ENCODE measurements around the gene GPD1.
"Not testable (repeated sequence)": the region's sequence is repeated elsewhere in the genome, so short reads cannot be mapped to it uniquely, and the experiment has no call there.

Gene GPD1

DNA sequence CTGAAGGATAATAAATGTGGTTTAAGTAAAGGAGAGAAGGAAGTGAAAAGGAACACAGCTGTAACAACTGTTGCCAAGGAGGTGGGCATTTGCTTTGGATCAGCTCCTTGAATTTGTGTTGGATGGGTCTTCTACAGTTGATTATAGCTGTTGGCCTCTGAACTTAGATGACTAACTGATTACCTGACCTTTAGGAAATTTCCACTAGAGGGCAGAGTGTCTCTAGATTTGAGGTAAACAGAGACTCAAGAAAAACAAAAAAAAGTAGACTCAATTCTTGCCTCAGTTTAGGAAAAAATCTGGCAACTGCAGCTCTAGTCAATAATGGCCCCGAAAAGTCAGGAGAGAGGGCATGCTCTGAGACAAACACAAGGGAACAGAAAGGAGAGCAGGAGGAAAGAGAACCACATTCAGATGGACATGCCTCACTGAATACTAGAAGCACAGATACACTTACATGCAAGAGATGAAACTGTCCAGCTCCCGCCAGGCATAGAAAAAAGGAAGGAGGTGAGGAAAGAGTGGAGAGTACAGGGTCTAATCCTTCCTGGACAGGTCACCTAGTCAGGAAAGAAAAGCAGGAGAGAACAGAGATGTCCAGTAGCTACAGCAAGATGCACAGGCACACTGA is 28.8 kb downstream of the GPD1 start:
- peak; percentile 66 for DNase-seq

DNA sequence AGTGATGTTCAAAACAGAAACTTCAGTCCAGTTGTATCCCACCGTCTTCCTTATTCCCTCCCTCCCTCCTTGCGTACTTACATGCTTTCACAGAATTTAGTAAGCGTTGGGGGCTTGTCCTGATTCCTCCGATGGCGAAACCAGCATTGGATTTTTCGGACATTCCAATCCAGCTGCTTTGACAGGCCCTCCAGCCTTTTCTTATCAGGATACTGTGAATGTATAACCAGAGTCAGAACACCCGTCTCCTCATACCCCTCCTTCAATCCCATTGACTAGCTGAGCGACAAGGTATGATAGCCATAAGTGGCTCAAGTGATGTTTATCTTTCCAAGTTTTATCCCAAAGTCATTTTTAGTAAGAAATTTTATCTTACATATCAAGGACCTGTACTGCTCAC is 39.2 kb downstream of the GPD1 start:
- DNase-seq, result no peak

DNA sequence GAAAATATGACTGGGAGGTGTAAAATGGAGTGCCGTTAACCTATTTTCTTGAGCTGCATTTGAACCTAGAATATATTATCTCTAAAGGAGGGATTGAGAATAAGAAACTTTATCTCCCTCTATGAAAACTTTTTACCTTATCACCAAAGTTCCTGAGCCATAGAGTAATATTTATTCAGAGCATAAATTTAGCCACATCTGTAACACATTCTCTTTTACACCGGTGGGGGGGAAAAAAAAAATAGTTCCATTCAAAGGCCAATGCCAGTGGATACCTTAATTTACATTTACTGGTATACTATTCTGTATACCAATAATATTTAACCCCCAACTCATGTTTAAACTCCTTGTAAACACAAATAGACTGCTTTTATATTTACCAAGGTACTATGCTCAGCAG is 41.6 kb downstream of the GPD1 start:
- no peak for DNase-seq

DNA sequence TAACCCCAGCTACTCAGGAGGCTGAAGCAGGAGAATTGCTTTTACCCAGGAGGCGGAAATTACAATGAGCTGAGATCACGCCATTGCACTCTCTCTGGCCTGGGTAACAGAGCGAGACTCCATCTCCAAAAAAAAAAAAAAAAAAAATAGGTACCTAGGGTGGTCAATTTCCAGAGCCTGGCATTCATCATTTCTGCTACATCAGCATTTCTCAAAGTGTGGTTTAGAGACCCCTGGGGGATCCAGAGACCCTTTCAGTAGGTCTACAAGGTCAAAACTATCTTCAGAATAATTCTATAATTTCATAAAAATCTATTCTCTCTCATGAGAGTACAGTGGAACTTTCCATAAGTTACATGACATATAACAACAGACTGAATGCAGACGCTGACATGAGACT is 43.5 kb downstream of the GPD1 start:
- DNase-seq, result no peak

DNA sequence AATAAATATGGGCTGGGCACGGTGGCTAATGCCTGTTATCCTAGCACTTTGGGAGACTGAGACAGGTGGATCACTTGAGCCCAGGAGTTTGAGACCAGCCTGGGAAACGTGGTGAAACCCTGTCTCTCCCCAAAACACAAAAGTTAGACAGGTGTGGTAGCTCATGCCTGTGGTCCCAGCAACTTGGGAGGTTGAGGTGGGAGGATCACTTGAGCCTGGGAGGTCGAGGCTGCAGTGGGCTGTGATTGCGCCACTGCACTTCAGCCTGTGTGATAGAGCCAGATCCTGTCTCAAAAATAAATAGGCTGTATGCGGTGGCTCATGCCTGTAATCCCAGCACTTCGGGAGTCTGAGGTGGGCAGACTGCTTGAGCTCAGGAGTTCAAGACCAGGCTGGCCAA is 44.2 kb downstream of the GPD1 start:
- DNase-seq, result not testable (repeated sequence)

DNA sequence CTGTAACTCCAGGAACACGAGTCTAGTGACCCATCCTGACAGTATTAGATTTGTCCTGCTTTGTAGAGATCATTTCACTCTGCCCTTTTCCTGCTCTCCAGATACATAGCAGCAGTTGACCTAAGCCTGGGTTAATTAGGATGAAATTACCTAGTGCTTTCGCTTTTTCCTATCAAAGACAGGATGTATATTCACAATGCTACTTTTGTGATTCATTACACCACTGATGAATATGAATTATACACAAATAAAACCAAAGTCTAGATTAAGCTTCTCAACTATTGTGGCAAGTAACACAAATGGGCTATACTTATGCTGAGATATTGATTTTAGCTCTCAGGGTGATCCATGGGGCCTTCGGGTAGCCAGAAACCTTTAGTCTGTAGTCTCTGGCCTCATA is 45.5 kb downstream of the GPD1 start:
- DNase-seq, result peak; percentile 57

DNA sequence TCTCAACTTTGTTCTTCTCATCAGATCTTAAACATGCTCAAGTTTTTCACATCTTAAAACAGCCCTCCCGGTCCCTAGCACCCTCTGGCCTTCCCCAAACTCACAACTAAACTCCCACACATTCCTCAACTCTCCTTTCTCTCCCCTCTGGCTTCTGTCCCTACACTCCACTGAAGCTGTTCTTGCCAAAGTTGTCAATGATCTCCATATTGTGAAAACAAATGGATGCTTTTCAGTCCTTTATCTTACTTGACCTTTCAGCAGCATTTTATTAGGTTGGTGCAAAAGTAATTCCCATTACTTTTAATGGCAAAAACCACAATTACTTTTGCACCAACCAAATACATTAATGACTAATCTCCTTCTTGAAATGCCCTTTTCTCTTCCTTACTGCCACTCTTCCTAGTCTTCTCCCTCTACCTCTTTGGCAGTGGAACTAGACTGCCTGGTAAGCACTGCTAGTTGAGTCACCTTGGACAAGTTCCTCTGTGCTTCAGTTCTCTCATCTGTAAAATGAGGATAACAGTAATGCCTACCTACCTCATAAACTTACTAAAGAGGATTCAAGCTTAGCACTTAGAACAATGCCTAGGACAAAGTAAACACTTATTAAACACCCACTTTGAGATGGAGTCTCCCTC is 47.4 kb downstream of the GPD1 start:
- DNase-seq, result no peak

DNA sequence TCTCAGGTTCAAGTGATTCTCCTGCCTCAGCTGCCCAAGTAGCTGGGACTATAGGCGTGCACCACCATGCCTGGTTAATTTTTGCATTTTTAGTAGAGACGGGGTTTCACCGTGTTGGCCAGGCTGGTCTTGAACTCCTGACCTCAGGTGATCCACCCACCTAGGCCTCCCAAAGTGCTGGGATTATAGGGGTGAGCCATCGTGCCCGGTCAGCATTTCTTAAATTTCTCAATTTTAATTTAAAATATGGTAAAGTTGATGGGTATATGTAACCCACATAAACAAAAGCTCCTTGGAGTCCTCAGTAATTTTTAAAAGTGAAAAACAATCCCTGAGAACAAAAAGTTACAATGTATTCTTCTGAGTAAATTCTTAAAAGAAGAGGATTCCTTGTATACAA is 51.1 kb downstream of the GPD1 start:
- not testable (repeated sequence) for DNase-seq

DNA sequence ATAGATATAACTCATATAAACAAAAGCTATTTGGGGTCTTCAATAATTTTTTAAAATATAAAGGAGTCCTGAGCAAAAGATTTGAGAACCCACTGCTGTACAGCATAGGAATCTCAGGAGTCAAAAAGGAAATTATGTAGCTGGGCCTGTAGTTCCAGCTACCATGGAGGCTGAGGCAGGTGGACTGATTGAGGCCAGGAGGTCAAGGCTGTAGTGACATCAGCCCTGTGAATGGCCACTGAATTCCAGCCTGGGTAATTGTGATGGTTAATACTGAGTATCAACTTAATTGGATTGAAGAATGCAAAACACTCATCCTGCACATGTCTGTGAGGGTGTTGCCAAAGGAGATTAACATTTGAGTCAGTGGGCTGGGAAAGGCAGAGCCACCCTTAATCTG is 52.8 kb downstream of the GPD1 start:
- no peak for DNase-seq

DNA sequence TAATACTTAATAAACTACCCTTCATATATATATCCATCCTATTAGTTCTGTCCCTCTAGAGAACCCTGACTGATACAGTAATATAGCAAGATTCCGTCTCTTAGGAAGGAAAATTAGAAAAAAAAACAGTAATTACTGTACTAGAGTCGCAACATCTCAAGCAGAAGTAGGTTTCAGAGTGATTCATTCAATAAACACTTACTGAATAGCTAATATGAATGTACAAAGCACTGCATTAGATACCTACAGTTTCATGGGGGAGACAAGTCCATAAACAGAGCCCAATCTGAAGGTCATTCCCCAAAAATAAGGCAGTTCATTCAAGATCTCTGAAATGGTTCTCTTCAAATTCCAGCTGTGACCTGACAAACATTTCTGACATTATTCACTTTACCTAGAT is 53.5 kb downstream of the GPD1 start:
- peak; percentile 21 for DNase-seq

DNA sequence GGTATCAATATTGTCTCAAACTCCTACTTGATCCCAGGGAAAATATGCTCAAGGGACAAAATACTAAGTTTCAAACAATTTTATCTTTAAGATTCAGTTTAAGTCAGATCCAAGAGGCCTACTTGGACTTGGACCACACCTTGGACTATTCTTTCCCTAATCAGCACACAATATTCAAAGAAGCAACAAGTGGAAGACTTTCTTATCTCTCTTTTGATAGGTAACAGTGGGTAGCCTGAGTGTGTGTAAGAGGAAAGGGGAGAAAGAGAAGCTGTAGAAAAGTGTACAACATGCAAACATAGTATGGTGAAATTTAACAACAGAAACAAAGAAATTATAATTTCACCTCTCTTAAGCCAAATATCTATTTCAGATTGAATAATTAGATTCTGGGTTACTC is 56.8 kb downstream of the GPD1 start:
- DNase-seq, result no peak
